ENCODE measurements around the gene SPATA20. TPM values are rescaled to one million over a fixed set of nuclear protein-coding genes. Genes with fewer than 3 reads are reported as not detected.

Gene SPATA20
- polyA plus RNA-seq, 1 donor from 2014 or later, result 53.5 TPM

DNA sequence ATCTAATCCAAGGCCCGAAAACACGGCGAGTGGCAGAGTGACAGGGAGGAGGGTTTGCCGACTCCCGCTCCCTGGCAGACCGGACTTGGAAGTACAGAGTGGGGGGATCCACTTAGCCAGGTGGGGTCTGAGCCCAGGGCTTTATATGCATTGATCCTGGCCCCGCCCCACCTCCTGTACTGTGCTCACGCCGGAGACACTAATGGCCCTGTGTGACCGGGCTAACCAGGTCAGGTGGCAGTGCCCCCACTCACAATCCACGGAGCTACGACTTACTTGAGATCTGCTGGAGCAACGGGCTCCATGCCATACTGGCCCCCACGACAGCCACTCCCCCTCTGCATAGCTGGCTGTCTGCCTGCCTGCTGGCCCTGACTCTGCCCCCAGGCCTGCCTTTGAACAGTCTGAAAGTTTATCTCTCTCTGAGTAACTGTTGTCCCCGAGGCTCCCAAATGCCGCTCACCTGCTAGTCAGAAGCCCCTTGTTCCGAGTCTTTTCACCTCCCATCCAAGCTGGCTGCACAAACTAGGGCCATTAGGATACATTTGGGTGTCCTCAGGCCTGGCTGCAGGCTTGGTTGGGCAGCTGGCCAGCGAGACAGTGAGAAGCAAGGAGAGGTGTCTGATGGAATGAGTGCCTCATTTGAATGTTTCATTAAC, 41.5 kb downstream of the SPATA20 start:
- Histone ChIP-seq H3F3A (ENCODE audit: insufficient read depth, low read length, poor library complexity, severe bottlenecking) (no peaks in the 10 kb centered on the region), H3K4me2 (ENCODE audit: low read length) (no peak overlapping the region)

DNA sequence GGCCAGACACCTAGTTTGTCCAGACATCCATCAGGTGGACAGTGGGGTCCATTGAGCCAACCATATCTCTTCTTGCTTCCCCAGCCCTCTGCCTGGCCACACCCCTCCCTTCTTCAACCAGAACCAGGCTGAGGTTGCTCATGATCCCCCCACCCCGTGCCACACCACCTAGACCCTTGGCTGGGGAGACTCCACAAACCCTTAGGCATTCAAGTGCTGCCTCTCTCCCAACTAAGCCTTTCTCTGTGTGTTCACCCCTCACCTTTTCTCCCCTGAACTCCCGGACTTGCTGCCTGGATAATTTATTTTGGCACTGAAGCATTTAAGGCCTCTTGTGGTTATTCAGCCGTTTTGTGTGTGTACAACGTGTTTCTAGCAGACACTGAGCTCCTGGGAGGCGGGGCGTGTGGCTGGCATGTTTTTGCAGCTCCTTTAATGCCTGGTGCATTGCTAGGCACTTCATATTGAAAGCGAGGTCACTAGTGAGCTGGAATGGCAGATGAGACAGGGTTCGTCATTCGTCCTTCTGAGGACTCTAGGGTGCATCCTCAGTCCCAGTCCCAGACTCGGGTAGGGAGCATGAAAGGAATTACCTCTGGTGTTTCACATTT, 42.2 kb downstream of the SPATA20 start:
- TF ChIP-seq RAD21 (conservative IDR thresholded peaks at IDR 0.05), result no peak
- no peak for TF ChIP-seq SMC3 (conservative IDR thresholded peaks at IDR 0.05; ENCODE audit: poor library complexity)
- TF ChIP-seq, protein P1, sequence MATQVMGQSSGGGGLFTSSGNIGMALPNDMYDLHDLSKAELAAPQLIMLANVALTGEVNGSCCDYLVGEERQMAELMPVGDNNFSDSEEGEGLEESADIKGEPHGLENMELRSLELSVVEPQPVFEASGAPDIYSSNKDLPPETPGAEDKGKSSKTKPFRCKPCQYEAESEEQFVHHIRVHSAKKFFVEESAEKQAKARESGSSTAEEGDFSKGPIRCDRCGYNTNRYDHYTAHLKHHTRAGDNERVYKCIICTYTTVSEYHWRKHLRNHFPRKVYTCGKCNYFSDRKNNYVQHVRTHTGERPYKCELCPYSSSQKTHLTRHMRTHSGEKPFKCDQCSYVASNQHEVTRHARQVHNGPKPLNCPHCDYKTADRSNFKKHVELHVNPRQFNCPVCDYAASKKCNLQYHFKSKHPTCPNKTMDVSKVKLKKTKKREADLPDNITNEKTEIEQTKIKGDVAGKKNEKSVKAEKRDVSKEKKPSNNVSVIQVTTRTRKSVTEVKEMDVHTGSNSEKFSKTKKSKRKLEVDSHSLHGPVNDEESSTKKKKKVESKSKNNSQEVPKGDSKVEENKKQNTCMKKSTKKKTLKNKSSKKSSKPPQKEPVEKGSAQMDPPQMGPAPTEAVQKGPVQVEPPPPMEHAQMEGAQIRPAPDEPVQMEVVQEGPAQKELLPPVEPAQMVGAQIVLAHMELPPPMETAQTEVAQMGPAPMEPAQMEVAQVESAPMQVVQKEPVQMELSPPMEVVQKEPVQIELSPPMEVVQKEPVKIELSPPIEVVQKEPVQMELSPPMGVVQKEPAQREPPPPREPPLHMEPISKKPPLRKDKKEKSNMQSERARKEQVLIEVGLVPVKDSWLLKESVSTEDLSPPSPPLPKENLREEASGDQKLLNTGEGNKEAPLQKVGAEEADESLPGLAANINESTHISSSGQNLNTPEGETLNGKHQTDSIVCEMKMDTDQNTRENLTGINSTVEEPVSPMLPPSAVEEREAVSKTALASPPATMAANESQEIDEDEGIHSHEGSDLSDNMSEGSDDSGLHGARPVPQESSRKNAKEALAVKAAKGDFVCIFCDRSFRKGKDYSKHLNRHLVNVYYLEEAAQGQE (IDR thresholded peaks at IDR 0.05; ENCODE audit: borderline replicate concordance), result no peak
- TF ChIP-seq EZH2 (IDR thresholded peaks at IDR 0.05; ENCODE audit: borderline replicate concordance, insufficient read depth, low read length, poor library complexity, severe bottlenecking), result no peak
- TF ChIP-seq, protein P2, sequence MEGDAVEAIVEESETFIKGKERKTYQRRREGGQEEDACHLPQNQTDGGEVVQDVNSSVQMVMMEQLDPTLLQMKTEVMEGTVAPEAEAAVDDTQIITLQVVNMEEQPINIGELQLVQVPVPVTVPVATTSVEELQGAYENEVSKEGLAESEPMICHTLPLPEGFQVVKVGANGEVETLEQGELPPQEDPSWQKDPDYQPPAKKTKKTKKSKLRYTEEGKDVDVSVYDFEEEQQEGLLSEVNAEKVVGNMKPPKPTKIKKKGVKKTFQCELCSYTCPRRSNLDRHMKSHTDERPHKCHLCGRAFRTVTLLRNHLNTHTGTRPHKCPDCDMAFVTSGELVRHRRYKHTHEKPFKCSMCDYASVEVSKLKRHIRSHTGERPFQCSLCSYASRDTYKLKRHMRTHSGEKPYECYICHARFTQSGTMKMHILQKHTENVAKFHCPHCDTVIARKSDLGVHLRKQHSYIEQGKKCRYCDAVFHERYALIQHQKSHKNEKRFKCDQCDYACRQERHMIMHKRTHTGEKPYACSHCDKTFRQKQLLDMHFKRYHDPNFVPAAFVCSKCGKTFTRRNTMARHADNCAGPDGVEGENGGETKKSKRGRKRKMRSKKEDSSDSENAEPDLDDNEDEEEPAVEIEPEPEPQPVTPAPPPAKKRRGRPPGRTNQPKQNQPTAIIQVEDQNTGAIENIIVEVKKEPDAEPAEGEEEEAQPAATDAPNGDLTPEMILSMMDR (IDR thresholded peaks at IDR 0.05; ENCODE audit: poor library complexity, severe bottlenecking), result no peak
- TF ChIP-seq POLR2AphosphoS5 (IDR thresholded peaks at IDR 0.05), result no peak
- TF ChIP-seq EP300 (conservative IDR thresholded peaks at IDR 0.05; ENCODE audit: poor library complexity, severe bottlenecking), result no peak
- no peak for TF ChIP-seq MXI1 (conservative IDR thresholded peaks at IDR 0.05; ENCODE audit: poor library complexity, severe bottlenecking)
- no peak for TF ChIP-seq TAF1 (IDR thresholded peaks at IDR 0.05; ENCODE audit: low read depth)
- H3K4me2 ChIP-seq (ENCODE audit: low read length), result no peak overlapping the region
- H3K79me2 ChIP-seq (replicated peaks; ENCODE audit: insufficient read depth, low read length), result no peaks in the 10 kb centered on the region
- no peaks in the 10 kb centered on the region for H3F3A ChIP-seq (ENCODE audit: insufficient read depth, low read length, poor library complexity, severe bottlenecking)
- H3K27ac ChIP-seq (ENCODE audit: low read length), result no peak overlapping the region
- no peak overlapping the region for H3K9ac ChIP-seq (ENCODE audit: low read length)
- no peaks in the 10 kb centered on the region for H3K9me2 ChIP-seq (ENCODE audit: insufficient read depth, low read length)
- no peak overlapping the region for H3K4me3 ChIP-seq (ENCODE audit: low read length)
- H3K9me3 ChIP-seq (ENCODE audit: low read length), result no peaks in the 10 kb centered on the region
- no peaks in the 10 kb centered on the region for H3K36me3 ChIP-seq (ENCODE audit: insufficient read depth, low read length)
- no peaks in the 10 kb centered on the region for H4K20me1 ChIP-seq (ENCODE audit: insufficient read depth)
- no peak overlapping the region for H2AFZ ChIP-seq (ENCODE audit: low read depth, low read length)
- H3K27me3 ChIP-seq (ENCODE audit: insufficient read depth, low read depth, low read length), result no peaks in the 10 kb centered on the region

More for the DNA sequence above, 41.5 kb downstream of the SPATA20 start:
- TF ChIP-seq EP300 (conservative IDR thresholded peaks at IDR 0.05; ENCODE audit: poor library complexity, severe bottlenecking) (no peak), POLR2AphosphoS5 (IDR thresholded peaks at IDR 0.05) (no peak), RAD21 (conservative IDR thresholded peaks at IDR 0.05) (no peak), MXI1 (conservative IDR thresholded peaks at IDR 0.05; ENCODE audit: poor library complexity, severe bottlenecking) (no peak), SMC3 (conservative IDR thresholded peaks at IDR 0.05; ENCODE audit: poor library complexity) (no peak), TAF1 (IDR thresholded peaks at IDR 0.05; ENCODE audit: low read depth) (no peak), EZH2 (IDR thresholded peaks at IDR 0.05; ENCODE audit: borderline replicate concordance, insufficient read depth, low read length, poor library complexity, severe bottlenecking) (no peak)
- TF ChIP-seq, protein P2 (IDR thresholded peaks at IDR 0.05; ENCODE audit: poor library complexity, severe bottlenecking), result no peak
- TF ChIP-seq, protein P1 (IDR thresholded peaks at IDR 0.05; ENCODE audit: borderline replicate concordance), result no peak
- H3K9ac ChIP-seq (ENCODE audit: low read length), result no peak overlapping the region
- no peaks in the 10 kb centered on the region for H3K27me3 ChIP-seq (ENCODE audit: insufficient read depth, low read depth, low read length)
- H3K27ac ChIP-seq (ENCODE audit: low read length), result no peak overlapping the region
- no peak overlapping the region for H3K4me3 ChIP-seq (ENCODE audit: low read length)
- no peaks in the 10 kb centered on the region for H3K79me2 ChIP-seq (replicated peaks; ENCODE audit: insufficient read depth, low read length)
- no peaks in the 10 kb centered on the region for H3K36me3 ChIP-seq (ENCODE audit: insufficient read depth, low read length)
- H3K9me3 ChIP-seq (ENCODE audit: low read length), result no peaks in the 10 kb centered on the region
- H3K9me2 ChIP-seq (ENCODE audit: insufficient read depth, low read length), result no peaks in the 10 kb centered on the region
- H4K20me1 ChIP-seq (ENCODE audit: insufficient read depth), result no peaks in the 10 kb centered on the region
- H2AFZ ChIP-seq (ENCODE audit: low read depth, low read length), result no peak overlapping the region

All from neural cell (in vitro differentiated cells).